ENCODE data around the gene ESM1.
"Not testable (repeated sequence)": the region's sequence is repeated elsewhere in the genome, so short reads cannot be mapped to it uniquely, and the experiment has no call there.

The ESM1 gene, protein sequence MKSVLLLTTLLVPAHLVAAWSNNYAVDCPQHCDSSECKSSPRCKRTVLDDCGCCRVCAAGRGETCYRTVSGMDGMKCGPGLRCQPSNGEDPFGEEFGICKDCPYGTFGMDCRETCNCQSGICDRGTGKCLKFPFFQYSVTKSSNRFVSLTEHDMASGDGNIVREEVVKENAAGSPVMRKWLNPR

DNA sequence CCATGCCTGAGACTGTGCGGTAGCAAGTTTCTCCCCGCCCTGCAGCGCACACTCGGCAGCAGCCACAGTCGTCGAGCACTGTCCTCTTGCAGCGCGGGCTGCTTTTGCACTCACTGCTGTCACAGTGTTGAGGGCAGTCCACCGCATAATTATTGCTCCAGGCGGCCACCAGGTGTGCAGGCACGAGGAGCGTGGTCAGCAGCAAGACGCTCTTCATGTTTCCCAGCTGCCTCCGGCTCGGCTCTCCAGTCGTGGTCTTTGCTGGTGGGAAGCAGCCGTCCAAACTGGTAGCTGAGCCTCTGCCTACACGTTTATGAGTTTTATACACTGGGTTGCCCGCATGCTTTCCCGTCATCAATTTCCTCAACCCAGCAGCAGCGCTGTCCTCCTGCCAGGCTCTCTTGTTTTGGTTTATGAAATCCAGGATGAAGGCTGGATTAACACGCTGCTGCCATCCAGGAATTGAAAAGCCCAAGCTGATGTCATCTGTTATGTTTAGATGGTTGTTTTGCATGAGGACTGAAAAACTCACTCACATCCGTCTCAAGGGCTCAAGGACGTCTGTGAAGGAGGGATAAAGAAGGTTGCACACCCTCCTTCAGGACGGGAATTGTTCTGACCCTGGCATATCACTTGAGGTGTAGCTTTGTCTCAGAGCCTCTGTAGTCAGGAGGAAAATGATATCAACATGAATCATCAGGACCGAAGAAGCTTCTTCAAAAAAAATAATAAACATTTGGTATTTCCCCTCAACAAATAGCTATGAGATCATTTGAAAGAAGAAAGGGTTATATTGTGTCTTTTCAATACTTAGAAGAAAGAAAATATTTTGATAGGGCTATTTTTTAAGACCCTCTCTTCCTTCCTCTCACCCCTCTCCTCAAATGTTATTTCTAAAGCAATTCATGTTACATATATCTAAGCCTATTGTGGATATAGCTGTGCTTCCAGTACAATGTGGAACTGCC lies at the start of gene ESM1:
ESM1 (minus strand) TSS at position 293 of the 968 bp plus-strand sequence; CDS start at position 217, 76 bp downstream.
- DNase-seq (ENCODE audit: low read depth) = no peak

DNA sequence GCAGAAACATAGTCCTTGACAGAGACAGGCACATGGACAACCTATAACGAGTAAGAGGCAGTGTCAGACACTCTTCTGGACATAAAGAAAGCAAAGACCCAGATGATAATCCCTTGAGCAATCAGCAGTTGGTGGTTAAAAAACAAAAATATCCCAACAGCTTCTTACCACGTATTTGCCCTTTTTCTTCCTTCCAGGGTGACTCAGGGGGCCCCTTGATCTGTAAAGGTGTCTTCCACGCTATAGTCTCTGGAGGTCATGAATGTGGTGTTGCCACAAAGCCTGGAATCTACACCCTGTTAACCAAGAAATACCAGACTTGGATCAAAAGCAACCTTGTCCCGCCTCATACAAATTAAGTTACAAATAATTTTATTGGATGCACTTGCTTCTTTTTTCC lies 48.2 kb upstream of the ESM1 start:
- DNase-seq (ENCODE audit: low read depth) = no peak

DNA sequence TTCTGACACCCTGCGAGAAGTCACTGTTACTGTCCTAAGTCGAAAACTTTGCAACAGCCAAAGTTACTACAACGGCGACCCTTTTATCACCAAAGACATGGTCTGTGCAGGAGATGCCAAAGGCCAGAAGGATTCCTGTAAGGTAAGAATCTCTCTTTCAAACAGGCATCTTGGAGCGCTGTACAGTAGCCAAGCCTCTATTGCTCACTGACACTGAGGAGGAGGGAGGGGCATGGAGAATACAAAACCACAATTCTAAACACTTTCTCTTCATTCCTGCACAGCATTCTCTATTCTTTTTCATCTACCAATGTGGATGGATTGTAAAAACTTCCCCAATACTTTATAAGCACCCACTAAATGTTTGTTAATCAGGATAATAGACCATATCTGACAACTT lies 46.1 kb upstream of the ESM1 start:
- DNase-seq (ENCODE audit: low read depth) = no peak

DNA sequence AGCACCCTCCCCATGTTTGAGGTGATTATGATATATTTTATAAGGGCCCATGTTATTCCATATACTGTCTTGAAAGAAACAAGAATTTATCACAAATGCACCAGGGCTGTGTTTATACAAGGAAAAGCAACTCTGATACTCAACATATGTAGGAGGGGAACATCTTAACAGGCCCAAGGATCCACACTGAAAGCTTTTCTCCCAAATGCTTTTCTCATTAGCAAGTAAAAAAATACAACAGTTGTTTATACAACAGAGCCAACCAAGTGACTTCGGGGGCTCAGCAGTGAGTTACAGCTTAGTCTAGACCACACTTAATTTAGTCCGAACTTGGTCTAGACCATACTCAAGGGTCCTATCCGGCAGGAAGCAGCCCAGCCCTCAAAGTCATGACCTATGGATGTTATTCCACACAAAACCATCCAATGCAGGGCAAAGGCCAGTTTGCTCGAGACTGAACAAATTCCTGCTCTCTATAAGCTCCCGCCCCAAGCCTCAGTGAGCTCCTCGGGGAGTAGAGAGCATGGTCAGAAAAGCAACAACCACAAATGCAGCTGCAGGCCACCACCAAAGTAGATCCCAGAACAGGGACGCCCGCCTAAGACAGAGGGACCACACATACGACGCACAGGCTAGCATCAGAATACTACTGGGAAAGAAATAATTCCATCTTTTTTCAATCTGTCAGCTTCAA lies 45.4 kb upstream of the ESM1 start:
- no peak for DNase-seq (ENCODE audit: low read depth)

DNA sequence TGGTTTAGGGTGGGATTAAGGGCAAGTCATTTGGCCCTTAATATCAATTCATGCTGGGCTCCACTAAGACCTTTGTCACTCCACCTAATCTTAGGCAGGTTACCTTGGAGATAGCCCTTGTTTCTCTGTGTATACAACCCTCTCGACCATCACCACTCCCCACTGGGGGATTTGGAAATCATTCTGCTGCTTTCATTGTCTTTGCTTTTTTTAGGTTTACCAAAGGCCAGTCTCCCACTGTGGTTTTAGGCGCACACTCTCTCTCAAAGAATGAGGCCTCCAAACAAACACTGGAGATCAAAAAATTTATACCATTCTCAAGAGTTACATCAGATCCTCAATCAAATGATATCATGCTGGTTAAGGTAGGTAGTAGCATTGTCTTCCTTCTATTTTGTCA lies 44.8 kb upstream of the ESM1 start:
- DNase-seq (ENCODE audit: low read depth) = no peak

DNA sequence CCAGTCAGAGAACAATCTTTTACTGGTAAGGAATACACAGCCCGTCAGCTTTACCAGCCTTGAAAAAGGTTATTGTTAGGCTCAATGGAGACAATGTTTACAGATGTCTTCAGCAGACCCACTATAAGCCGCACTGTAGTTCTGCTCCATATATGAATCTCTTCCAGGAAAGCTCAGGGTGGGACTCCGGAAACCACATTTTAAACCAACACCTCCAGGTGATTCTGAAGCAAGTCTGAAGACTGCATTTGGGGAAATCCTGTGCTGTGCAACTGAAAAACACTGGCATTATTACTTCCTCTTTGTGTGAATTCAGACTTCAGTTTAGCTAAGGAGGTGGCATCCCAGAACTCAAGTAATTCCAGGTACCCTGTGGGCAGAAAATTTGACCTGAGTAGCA lies 42.2 kb upstream of the ESM1 start:
- DNase-seq (ENCODE audit: low read depth) = no peak

DNA sequence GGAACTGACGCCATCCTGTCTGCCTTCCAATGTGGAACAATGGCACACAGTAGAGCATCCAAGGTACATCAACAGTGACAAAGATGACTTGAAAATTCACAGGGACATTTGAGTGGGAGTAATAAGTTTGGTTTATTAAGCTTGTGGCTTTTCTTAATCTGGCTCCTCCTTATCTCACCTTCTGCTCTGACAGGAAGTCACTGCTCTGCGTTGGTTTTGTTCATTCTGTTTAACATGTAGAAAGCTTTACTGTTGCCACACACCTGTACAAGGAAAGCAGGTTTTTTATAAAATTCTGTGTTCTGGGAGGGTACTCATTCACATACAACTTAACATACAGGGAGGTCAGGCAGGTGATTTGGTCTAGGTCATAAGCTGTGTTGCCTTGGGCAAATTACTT lies 37.1 kb upstream of the ESM1 start:
- no peak for DNase-seq (ENCODE audit: low read depth)

DNA sequence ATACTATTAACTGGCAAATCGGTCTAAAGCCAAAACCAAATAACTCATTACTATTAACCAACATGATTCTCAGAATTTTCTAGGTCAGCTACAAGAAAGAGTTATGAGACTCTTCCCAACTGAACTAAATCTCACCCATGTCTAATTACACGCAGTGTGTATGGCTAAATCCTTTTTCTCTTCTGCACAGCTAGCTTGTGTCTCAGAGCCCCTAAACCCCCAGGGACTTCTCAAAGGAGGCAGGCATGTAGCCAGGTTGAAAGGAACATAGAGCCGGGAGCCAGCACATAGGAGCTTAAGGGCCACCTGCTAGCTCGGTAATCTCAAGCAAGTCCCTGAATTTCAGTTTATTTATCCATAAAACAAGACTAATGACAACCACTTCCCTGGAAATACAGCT lies 36.4 kb upstream of the ESM1 start:
- DNase-seq (ENCODE audit: low read depth) = no peak

DNA sequence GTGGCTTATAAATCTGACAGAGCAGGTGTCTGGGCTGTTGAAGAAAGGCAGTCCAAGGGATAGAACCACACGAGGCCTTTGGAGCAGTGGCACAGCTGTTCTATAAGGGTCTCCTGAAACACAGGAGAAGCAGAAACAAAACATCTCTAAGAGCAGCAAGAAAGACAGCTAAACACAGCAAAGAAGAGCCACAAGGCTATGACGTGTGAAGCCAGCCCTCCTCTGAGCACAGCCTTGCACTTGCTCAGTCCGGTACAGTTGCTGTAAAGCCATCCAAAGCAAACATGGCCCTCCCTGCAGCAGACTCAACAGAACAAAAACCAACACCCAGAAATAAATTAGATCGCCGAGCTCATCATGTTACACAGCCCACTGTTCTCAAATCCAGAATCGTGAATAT lies 36.0 kb upstream of the ESM1 start:
- DNase-seq (ENCODE audit: low read depth) = no peak

DNA sequence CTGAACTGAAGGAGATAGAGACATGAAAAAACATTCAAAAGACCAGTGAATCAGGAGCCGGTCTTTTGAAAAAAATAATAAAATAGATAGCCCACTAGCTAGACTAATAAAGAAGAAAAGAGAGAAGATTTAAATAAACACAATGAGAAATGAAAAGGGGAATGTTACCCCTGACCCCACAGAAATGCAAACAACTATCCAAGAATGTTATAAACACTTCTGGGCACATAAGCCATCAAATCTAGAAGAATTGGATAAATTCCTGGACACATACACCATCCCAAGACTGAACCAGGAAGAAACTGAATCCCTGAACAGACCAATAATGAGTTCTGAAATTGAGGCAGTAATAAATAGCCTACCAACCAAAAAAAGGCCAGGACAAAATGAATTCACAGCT lies 24.8 kb upstream of the ESM1 start:
- DNase-seq (ENCODE audit: low read depth) = not testable (repeated sequence)

DNA sequence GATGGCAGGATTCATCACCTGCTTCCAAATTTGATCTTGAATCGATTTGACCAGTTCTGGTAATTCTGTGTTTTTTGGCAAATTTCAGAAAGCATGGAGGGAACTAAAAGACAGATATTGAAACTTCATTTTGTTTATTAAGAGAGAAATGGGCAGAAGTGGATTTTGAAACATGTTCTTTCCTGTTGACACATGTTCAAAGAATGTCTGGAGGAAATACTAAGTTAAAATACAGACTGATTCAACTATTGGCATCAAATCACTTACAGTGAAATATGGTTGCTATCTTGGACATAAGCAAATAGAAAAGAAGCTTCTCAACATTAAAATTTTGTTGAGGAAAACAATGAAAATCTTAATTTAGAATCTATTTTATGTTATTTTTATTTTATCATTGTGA lies 19.3 kb upstream of the ESM1 start:
- no peak for DNase-seq (ENCODE audit: low read depth)

DNA sequence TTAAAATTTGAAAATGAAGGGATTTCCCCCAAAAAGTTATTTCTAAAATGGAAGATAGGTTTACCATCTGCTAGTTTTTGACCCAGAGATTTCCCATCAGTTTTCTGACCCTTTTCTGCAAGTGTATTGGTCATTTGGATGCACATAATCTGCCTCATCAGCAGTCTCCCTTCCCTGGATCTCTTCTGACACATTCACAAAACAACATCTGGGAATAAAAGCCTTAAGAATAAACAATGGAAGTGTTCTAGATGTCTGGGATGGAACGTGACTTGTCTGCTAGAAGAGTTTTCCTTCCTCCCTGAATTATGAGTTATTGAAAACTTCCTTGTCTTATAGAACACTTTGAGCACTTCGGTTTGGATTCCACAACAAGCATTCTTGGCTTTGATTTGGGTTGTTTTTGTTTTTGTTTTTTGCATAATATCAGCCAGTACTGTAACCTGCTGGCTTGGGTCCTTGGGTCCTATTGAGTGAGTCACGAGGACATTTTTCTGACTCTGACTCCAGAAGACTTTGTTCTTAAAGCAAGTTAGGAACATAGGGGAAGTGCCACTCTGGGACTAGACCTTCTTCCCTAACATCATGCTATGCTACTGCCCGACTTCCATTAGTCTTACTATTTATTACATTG lies 18.2 kb upstream of the ESM1 start:
- DNase-seq (ENCODE audit: low read depth) = no peak

DNA sequence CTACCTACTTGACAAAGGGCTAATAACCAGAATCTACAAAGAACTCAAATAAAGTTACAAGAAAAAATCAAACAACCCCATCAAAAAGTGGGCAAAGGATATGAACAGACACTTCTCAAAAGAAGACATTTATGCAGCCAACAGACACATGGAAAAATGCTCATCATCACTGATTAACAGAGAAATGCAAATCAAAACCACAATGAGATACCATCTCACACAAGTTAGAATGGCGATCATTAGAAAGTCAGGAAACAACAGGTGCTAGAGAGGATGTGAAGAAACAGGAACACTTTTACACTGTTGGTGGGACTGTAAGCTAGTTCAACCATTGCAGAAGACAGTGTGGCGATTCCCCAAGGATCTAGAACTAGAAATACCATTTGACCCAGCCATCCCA lies 16.8 kb upstream of the ESM1 start:
- not testable (repeated sequence) for DNase-seq (ENCODE audit: low read depth)

DNA sequence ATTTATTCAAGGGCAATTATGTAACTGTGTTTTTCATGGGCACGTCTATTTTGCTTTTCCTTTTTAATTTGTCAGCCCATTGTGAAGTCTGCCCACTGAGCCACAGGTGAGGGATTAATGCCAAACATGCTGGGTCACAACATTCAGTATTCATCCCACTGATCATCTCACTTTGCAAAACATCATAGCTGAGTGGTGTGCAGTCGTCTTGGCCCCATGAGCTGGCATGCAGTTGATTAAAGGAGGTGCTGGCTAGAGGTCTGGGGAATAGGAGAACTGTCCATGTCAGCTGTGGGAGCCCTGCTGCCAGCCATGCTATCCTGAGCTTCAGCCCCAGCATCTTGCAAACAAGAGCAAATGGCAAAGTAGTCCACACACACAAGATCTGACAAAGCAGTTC lies 11.7 kb upstream of the ESM1 start:
- no peak for DNase-seq (ENCODE audit: low read depth)

DNA sequence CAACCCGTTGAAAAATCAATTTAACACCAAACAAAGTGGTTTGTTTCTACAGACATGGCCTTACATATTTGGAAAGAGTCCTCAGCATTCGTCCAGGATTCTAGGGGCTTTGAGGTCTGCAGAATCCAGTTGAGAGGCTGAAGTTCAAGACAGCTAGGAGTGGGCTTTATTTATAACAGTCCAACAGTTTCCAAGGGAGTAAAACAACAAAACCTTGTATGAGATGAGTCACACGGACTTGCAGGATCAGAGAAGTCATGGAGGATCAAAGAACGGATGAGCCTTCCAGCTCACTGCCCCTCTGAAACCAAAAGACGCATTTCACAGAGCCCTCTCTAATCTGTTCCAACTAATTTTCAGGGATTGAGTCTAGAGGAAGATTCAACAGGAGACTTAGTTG lies 11.1 kb upstream of the ESM1 start:
- DNase-seq (ENCODE audit: low read depth) = no peak

DNA sequence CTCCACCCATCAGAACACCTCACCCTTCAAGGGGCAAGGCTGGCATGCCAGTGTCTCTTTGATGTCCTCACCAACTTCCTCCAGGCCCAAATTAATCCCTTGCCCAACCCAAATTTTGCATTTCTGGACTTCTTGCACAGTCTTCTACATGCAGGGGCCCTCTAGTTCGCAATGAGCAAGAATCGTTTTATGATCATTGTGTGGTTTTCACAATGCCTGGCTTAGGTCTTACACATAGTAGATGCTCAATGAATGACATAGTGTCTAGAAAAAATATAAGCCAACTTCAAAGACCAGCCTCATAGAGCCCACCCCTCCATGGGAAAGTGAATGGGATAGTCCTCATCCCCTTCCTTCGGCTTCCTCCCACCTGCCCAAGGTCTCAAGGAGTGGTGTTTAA lies 9.8 kb upstream of the ESM1 start:
- DNase-seq (ENCODE audit: low read depth) = no peak

DNA sequence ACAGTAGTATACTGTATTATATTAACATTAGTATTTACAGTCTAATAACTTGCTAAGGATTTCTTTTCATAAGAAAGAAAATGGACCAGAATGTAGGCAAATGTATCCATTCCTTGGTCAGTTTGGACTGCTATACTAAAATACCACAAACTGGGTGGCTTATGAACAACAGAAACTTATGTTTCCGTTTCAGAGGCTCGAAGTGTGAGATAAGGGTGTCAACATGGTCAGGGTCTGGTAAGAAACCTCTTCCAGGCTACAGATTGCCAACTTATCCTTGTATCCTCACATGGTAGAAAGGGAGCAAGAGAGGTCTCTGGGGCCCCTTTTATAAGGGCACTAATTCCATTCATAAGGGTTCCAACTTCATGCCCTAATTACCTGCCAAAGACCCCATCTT lies 9.2 kb upstream of the ESM1 start:
- no peak for DNase-seq (ENCODE audit: low read depth)

DNA sequence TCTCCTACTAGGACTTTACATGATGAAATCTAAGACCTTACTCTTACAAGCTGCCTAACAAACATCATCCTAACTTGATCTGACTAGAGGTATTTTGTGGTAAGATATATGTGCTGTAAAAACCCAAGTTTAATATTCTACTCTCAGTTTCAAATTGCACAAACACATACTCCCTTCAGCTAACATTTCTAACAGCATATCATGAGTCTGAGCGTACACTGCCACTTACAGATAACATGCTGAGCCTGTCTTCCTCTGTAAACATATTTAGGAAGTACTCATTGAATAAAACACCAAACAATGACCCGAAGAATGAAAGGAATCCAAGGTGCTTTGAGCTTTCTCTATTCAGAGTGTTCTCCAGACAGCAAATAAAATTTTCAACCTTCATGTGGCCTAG lies 7.9 kb upstream of the ESM1 start:
- no peak for DNase-seq (ENCODE audit: low read depth)

DNA sequence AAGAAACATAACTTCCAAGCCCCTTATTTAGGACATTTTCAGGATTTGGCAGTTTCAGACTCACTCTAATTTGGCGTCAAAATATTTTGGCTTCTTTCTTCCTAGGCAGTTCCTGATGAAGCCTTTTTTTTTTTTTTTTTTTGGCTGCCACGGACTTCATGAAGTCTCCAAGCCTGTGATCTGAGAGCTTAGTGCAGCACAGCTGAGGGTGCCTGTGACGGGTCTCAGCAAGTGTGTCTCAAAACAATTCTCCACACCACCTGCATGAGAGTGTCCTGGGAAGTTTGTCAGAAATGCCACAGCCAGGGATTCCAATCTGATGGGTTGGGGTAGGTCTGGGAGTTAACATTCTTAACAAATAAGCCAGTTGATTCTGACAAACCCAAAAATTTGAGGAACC lies 6.0 kb upstream of the ESM1 start:
- DNase-seq (ENCODE audit: low read depth) = no peak

DNA sequence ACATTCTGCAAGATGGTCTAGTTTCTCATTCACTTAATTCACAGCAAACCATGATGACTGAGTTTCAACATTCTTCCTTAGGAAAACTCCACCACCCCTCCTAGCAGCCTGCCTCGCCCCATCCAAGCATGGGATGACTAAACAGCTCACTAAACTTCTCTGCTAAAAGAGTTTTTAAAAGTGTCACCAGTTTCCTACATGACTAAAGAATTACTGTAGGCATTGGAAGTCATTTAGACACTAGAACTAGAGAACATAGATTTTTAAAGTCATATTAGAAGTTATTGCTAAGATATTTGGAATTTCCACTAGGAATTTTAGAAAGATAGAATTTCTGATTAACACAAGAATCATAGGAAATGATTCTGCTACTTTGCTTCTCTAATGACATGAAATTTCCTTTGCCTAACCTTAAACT lies 5.5 kb upstream of the ESM1 start:
- DNase-seq (ENCODE audit: low read depth) = no peak

DNA sequence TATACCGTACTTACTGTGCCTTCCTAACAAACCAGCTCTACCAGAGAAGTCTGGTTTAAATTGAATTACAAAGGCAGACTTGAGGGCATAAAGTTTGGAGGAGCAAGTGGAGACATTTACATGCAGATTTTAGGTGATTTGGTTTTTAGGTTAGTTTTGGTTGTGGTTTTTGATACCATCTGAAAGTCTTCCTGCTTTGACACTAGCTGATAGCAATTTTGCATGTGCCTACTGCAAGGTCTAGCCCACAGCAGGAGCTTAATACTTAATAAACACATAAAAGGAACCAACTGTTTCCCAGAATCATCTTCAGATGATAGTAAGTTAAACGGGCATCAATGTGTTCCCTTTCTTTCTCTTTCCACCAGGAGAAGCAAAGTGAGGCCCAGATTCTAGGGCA lies 3.4 kb upstream of the ESM1 start:
- no peak for DNase-seq (ENCODE audit: low read depth)

DNA sequence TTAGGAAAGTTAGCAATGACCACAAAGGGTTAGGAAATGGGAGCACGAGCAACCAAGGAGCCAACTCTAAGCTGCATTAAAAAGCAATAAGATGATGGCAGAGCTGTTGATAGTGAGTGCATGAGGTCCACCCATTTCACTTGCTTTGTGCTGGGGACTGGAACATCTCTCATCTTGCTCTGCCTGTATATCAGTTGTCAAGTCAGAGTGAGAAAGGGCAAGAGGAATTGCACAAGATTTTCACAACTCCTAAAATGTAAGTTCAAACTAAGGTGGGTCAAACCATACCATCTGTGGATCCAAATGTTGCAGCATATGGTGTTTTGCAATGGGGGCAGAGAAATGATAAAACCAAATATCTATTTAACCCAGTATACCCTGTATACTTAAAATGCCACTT lies 2.8 kb upstream of the ESM1 start:
- DNase-seq (ENCODE audit: low read depth) = no peak

DNA sequence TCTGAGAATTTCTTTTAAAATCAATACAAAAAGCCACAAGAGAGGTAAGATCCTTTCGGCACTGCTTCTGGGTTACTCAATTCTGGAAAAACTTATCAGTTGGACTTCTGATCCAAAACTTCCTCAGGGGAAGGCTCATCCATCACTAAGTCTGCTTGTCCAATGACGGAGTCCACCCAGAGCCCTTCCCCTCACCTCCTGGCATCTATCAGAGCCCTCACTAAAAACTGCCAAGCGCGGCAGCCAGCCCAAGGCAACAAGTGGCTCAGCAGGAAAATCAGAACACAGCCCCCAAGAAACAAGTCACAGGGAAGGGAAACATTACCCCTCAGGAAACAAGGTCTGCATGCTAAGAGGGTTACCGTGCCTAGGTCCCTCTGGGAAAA lies 869 bp upstream of the ESM1 start:
- no peak for DNase-seq (ENCODE audit: low read depth)

Measured in CMK (cell line).